ENCODE data around the gene LIN7C. TPM values are rescaled to one million over a fixed set of nuclear protein-coding genes. Genes with fewer than 3 reads are reported as not detected.

Gene LIN7C
- total and polyA plus RNA-seq, 12 donors = 7.2 to 53.4 (median 33.6) TPM

DNA sequence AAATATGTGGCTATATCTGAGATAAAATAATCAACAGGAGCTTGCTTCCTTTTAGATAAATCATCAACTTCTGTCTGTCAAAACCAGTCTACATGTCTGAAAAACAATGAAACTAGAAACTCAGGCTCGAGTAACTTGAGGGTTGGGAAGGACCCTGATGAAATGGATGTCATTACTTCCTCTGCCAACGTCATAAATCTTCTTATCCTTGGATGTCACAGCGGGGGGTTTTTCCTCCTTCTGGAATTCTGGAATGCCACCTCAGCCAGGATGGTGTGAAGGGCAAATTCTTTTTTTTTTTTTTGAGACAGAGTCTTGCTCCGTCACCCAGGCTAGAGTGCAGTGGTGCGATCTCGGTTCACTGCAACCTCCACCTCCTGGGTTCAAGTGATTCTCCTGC lies 47.4 kb downstream of the LIN7C start:
- Histone ChIP-seq H3K27me3 (no peaks in the 10 kb centered on the region), H3K36me3 (replicated peaks in 1 of 2) (no peaks in the 10 kb centered on the region), H3K4me1 (replicated peaks in 1 of 2) (peaks cover 22 to 34% of the 10 kb centered on the region in 2 donors), H3K27ac (no peak overlapping the region), H3K9me3 (replicated peaks in 1 of 3) (no peaks in the 10 kb centered on the region), H3K4me3 (no peak overlapping the region)
- no peak for DNase-seq
- intact Hi-C loops (cut with DNase I) = no loop called here
- TF ChIP-seq, protein P1, sequence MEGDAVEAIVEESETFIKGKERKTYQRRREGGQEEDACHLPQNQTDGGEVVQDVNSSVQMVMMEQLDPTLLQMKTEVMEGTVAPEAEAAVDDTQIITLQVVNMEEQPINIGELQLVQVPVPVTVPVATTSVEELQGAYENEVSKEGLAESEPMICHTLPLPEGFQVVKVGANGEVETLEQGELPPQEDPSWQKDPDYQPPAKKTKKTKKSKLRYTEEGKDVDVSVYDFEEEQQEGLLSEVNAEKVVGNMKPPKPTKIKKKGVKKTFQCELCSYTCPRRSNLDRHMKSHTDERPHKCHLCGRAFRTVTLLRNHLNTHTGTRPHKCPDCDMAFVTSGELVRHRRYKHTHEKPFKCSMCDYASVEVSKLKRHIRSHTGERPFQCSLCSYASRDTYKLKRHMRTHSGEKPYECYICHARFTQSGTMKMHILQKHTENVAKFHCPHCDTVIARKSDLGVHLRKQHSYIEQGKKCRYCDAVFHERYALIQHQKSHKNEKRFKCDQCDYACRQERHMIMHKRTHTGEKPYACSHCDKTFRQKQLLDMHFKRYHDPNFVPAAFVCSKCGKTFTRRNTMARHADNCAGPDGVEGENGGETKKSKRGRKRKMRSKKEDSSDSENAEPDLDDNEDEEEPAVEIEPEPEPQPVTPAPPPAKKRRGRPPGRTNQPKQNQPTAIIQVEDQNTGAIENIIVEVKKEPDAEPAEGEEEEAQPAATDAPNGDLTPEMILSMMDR (IDR thresholded peaks at IDR 0.05) = no peak
- TF ChIP-seq POLR2A (IDR thresholded peaks at IDR 0.05) = no peak
- whole genome bisulfite sequencing, 4 donors = 53 to 63% (median 59%) methylated on average over 6 of the region's 6 CpGs

DNA sequence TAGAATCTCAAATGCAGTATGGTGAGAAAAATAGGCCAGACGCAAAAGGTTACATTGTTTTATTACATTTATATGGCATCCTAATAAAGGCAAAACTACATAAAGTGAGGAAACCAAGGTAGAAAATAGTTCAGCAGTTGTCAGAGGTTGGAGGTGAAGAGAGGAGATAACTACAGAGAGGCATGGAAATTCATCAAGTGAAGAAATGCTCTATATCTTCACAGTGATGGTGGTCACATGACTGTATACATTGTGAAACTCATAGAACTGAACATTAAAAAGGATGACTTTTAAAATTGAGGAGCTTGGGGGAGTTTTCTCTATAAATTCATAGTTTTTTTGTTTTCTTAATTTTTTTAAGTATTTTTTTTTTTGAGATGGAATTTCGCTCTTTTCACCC lies 48.4 kb downstream of the LIN7C start:
- DNase-seq = no peak
- peaks cover 14 to 33% of the 10 kb centered on the region in 2 donors for H3K4me1 ChIP-seq (replicated peaks in 1 of 2)
- intact Hi-C loops (cut with DNase I) = no loop called here

DNA sequence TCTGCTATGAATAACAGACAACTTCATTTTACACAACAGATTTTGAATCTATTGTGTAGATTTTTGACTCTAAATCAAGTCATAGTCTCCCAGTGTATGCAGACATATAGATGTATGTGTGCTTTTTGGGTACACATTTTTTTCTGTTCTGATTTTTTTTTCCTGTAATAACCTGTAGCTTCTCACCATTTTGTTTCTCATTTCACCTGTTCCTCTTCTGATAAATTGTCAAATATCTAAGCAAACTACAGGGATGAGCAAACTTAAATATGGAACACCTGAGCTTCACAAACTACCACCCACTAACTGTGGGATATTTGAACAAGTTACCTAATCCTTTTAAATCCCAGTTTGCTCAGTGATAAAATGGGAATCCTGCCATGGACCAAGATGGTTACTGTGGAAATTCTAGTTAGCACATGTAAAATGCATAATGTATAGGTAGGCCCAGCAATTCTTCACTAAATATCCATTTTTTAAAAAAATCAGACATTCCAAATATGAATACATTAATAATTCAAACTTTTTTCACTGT lies 49.7 kb downstream of the LIN7C start:
- DNase-seq = no peak
- Histone ChIP-seq H3K4me3 (no peak overlapping the region), H3K9me3 (replicated peaks in 1 of 3) (no peaks in the 10 kb centered on the region), H3K4me1 (replicated peaks in 1 of 2) (peaks cover 8 to 37% of the 10 kb centered on the region in 2 donors), H3K27ac (no peak overlapping the region), H3K36me3 (replicated peaks in 1 of 2) (no peaks in the 10 kb centered on the region), H3K27me3 (no peaks in the 10 kb centered on the region)
- TF ChIP-seq, protein P1 (IDR thresholded peaks at IDR 0.05) = no peak
- no peak for TF ChIP-seq POLR2A (IDR thresholded peaks at IDR 0.05)
- intact Hi-C loops (cut with DNase I) = no loop called here

More for the DNA sequence above, 48.4 kb downstream of the LIN7C start:
- H3K27me3 ChIP-seq = no peaks in the 10 kb centered on the region
- no peaks in the 10 kb centered on the region for H3K36me3 ChIP-seq (replicated peaks in 1 of 2)
- TF ChIP-seq, protein P1 (IDR thresholded peaks at IDR 0.05) = no peak
- no peak for TF ChIP-seq POLR2A (IDR thresholded peaks at IDR 0.05)
- no peak overlapping the region for H3K27ac ChIP-seq
- WGBS, 4 donors = 91 to 98% (median 94%) methylated on average over 2 of the region's 2 CpGs
- no peak overlapping the region for H3K4me3 ChIP-seq
- no peaks in the 10 kb centered on the region for H3K9me3 ChIP-seq (replicated peaks in 1 of 3)

DNA sequence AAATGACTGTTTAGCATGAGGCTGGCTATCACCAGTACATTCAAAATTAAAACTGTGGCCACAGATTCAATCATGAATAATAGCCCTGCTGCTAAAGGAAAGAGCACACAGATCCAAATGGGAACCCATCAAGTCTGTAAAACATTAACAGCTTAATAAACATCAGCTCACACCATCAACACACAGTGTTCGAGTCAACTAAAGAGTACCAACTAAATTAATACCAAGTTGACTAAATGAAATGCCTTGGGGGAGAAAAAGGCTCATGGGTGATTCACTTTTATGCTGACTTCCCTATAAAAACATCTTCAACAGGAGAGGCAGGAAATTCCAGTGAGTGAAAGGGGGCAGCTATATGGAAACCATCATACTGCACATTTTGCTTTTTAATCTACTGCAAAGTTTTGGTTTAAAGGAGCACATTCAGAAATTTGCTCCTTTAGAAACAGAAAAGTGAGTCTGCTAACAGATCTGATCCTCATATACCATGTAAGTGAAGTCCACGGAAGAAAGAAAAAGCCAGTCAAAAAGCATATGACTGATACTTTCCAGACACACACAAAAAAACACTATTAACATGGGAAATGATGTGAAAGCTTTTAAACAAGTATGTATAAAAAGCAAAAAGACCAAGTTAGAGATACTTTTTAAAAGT lies 50.3 kb downstream of the LIN7C start:
- no peaks in the 10 kb centered on the region for H3K36me3 ChIP-seq (replicated peaks in 1 of 2)
- TF ChIP-seq, protein P1 (IDR thresholded peaks at IDR 0.05) = no peak
- TF ChIP-seq POLR2A (IDR thresholded peaks at IDR 0.05) = no peak
- no peak overlapping the region for H3K27ac ChIP-seq
- H3K4me3 ChIP-seq = no peak overlapping the region
- no peaks in the 10 kb centered on the region for H3K27me3 ChIP-seq
- no peaks in the 10 kb centered on the region for H3K9me3 ChIP-seq (replicated peaks in 1 of 3)
- peaks cover 8 to 43% of the 10 kb centered on the region in 2 donors for H3K4me1 ChIP-seq (replicated peaks in 1 of 2)
- intact Hi-C loops (cut with DNase I) = no loop called here
- DNase-seq = no peak
- 68 to 81% (median 72%) methylated on average over 2 of the region's 2 CpGs for WGBS, 4 donors
